ENCODE measurements around the gene QRICH1. TPM values are rescaled to one million over a fixed set of nuclear protein-coding genes. Genes with fewer than 3 reads are reported as not detected.
A peak's percentile ranks its signal among the peaks of the same experiment; 100 is the strongest.

The QRICH1 gene
- total and polyA plus RNA-seq, 2 donors (not counting 3 experiments of a cell fraction or from before 2014, with no cell fraction given) = 89.7 to 116 TPM

- Histone ChIP-seq H3K9me1 (replicated peaks; ENCODE audit: control insufficient read depth, extremely low read depth, insufficient read depth, low read length) (no peaks in the 10 kb centered on the region), H3K27me3 (ENCODE audit: control insufficient read depth in 2 of 2, insufficient read depth in 2 of 2, low read length in 2 of 2) (no peaks in the 10 kb centered on the region), H3K9ac (replicated peaks; ENCODE audit: extremely low read depth, insufficient read depth, low read length) (peak overlapping the region; percentile 96), H3K9me3 (replicated peaks; ENCODE audit: control insufficient read depth, insufficient read depth, low read length) (no peaks in the 10 kb centered on the region), H3K27ac (ENCODE audit: insufficient read depth, low read depth, low read length) (peak overlapping the region; percentile 95), H3K4me1 (ENCODE audit: control insufficient read depth, extremely low read depth, insufficient read depth, low read length) (peaks cover 25% of the 10 kb centered on the region), H3K4me2 (ENCODE audit: insufficient read depth, low read length) (peak overlapping the region; percentile 85), H4K20me1 (replicated peaks; ENCODE audit: control insufficient read depth, extremely low read depth, insufficient read depth, low read length) (no peaks in the 10 kb centered on the region), H2AFZ (ENCODE audit: low read depth, low read length) (no peak overlapping the region), H3K4me3 (replicated peaks in 1 of 3; ENCODE audit: insufficient read depth in 1 of 3, low read depth in 1 of 3, low read length in 3 of 3) (peak overlapping the region; percentile 39 to 59 (median 57)), H3K79me2 (ENCODE audit: control insufficient read depth, insufficient read depth, low read length) (peaks cover 43% of the 10 kb centered on the region), H3K36me3 (ENCODE audit: control insufficient read depth in 2 of 2, extremely low read depth in 1 of 2, insufficient read depth in 2 of 2, low read length in 2 of 2) (peaks cover 13 to 27% of the 10 kb centered on the region in 2 experiments)
- intact Hi-C loops (cut with micrococcal nuclease) = loop anchor here (1.0 kb wide), 1 partner anchor 175 kb away; the partner anchor contains the start of gene PRKAR2A
- POLR2A ChIA-PET = interaction anchor here (0.6 to 3.8 kb wide), 6 partner anchors 9 to 507 kb away, joined by 4 to 19 read pairs (median 6); partner anchors contain the start of genes QRICH1 and WDR6
- TF ChIP-seq POLR2A (IDR thresholded peaks at IDR 0.05; ENCODE audit: low read depth, low read length) = no peak
- TF ChIP-seq MYC (IDR thresholded peaks at IDR 0.05; ENCODE audit: low read depth, low read length) = no peak
- TF ChIP-seq EZH2 (IDR thresholded peaks at IDR 0.05; ENCODE audit: borderline replicate concordance, low read depth, low read length, severe bottlenecking) = no peak
- TF ChIP-seq GATA2 (IDR thresholded peaks at IDR 0.05; ENCODE audit: insufficient read depth, insufficient read length, low read depth, low read length) = no peak
- no peak for TF ChIP-seq CTCF (IDR thresholded peaks at IDR 0.05; ENCODE audit: extremely low read depth in 1 of 2, insufficient read depth in 1 of 2, low read depth in 1 of 2, low read length in 2 of 2)
- no peak for TF ChIP-seq JUN (IDR thresholded peaks at IDR 0.05; ENCODE audit: borderline replicate concordance, insufficient read depth, insufficient read length, low read depth)
- no peak for TF ChIP-seq MAX (IDR thresholded peaks at IDR 0.05; ENCODE audit: insufficient read depth, insufficient read length)
- no peak for TF ChIP-seq POLR2AphosphoS5 (IDR thresholded peaks at IDR 0.05; ENCODE audit: insufficient read depth, low read depth, low read length)
- TF ChIP-seq FOS (IDR thresholded peaks at IDR 0.05; ENCODE audit: borderline replicate concordance, insufficient read depth, low read length) = no peak
- CTCF ChIA-PET = interaction anchor here (0.9 to 8.3 kb wide), 9 partner anchors 9 to 426 kb away, joined by 3 to 127 read pairs (median 6); partner anchors contain the start of genes P4HTM, QRICH1, USP19 and WDR6
- FAIRE-seq (no peak), DNase-seq (ENCODE audit: low read depth, low spot score) (no peak)
- dilution Hi-C loops (cut with MboI; ENCODE audit: extremely low pct_ligation_motif_present, low sequenced_read_pairs) = no loop called here
- no TSS peak for BruUV-seq (replicated peaks)
These were observed 71.1 kb downstream of the QRICH1 start for GRCh38 chr3:49022688-49023171.
